ENCODE measurements around the gene INSYN2B.

- no peak for TF ChIP-seq CTCF (optimal IDR thresholded peaks at IDR 0.05 in 1 of 3, IDR thresholded peaks at IDR 0.05 in 1 of 3, conservative IDR thresholded peaks at IDR 0.05 in 1 of 3; ENCODE audit: extremely low read depth in 1 of 3, insufficient read depth in 2 of 3, low read length in 3 of 3)
- no peak for TF ChIP-seq EZH2 (IDR thresholded peaks at IDR 0.05; ENCODE audit: low read length)
Measured at GRCh38 chr5:169921384-169921783, 58.9 kb downstream of the INSYN2B start.
